Measurements from ENCODE around the gene STEAP1B. TPM values are rescaled to one million over a fixed set of nuclear protein-coding genes. Genes with fewer than 3 reads are reported as not detected.

STEAP1B gene
- total and polyA plus RNA-seq, 2 donors (not counting 3 experiments of a cell fraction or from before 2014, with no cell fraction given): 32.2 to 46.1 TPM

- H3K79me2 ChIP-seq (ENCODE audit: control insufficient read depth, insufficient read depth, low read length): peaks cover 26% of the 10 kb centered on the region
- CTCF ChIA-PET: interaction anchor here (0.5 kb wide), 1 partner anchor 506 kb away, joined by 3 read pairs; no protein-coding TSS in a partner anchor
- POLR2A ChIA-PET: no interaction called here
These were observed 73.4 kb downstream of the STEAP1B start for GRCh38 chr7:22426463-22427094.

More at GRCh38 chr7:22426463-22427094, 73.4 kb downstream of the STEAP1B start:
- no peak for DNase-seq (ENCODE audit: low read depth, low spot score)
- no peak for TF ChIP-seq MYC (IDR thresholded peaks at IDR 0.05; ENCODE audit: low read depth, low read length)
- TF ChIP-seq FOS (IDR thresholded peaks at IDR 0.05; ENCODE audit: borderline replicate concordance, insufficient read depth, low read length): no peak
- no peak for TF ChIP-seq JUN (IDR thresholded peaks at IDR 0.05; ENCODE audit: borderline replicate concordance, insufficient read depth, insufficient read length, low read depth)
- TF ChIP-seq POLR2AphosphoS5 (IDR thresholded peaks at IDR 0.05; ENCODE audit: insufficient read depth, low read depth, low read length): no peak
- no peak for TF ChIP-seq EZH2 (IDR thresholded peaks at IDR 0.05; ENCODE audit: borderline replicate concordance, low read depth, low read length, severe bottlenecking)
- no peak for TF ChIP-seq POLR2A (IDR thresholded peaks at IDR 0.05; ENCODE audit: low read depth, low read length)
- no peak for TF ChIP-seq MAX (IDR thresholded peaks at IDR 0.05; ENCODE audit: insufficient read depth, insufficient read length)
- TF ChIP-seq CTCF (IDR thresholded peaks at IDR 0.05; ENCODE audit: extremely low read depth in 1 of 2, insufficient read depth in 1 of 2, low read depth in 1 of 2, low read length in 2 of 2): no peak
- TF ChIP-seq GATA2 (IDR thresholded peaks at IDR 0.05; ENCODE audit: insufficient read depth, insufficient read length, low read depth, low read length): no peak
- H3K4me2 ChIP-seq (ENCODE audit: insufficient read depth, low read length): no peak overlapping the region
- no peaks in the 10 kb centered on the region for H3K27me3 ChIP-seq (ENCODE audit: control insufficient read depth in 2 of 2, insufficient read depth in 2 of 2, low read length in 2 of 2)
- H3K9ac ChIP-seq (replicated peaks; ENCODE audit: extremely low read depth, insufficient read depth, low read length): no peak overlapping the region
- H3K4me3 ChIP-seq (replicated peaks in 1 of 3; ENCODE audit: insufficient read depth in 1 of 3, low read depth in 1 of 3, low read length in 3 of 3): no peak overlapping the region
- no peak for FAIRE-seq
- H3K9me3 ChIP-seq (replicated peaks; ENCODE audit: control insufficient read depth, insufficient read depth, low read length): no peaks in the 10 kb centered on the region
- H3K9me1 ChIP-seq (replicated peaks; ENCODE audit: control insufficient read depth, extremely low read depth, insufficient read depth, low read length): no peaks in the 10 kb centered on the region
- no peak overlapping the region for H2AFZ ChIP-seq (ENCODE audit: low read depth, low read length)
- H3K36me3 ChIP-seq (ENCODE audit: control insufficient read depth in 2 of 2, extremely low read depth in 1 of 2, insufficient read depth in 2 of 2, low read length in 2 of 2): no peaks in the 10 kb centered on the region
- H3K4me1 ChIP-seq (ENCODE audit: control insufficient read depth, extremely low read depth, insufficient read depth, low read length): peaks cover 2% of the 10 kb centered on the region
- BruUV-seq (replicated peaks): no TSS peak
- H3K27ac ChIP-seq (ENCODE audit: insufficient read depth, low read depth, low read length): no peak overlapping the region
- no peaks in the 10 kb centered on the region for H4K20me1 ChIP-seq (replicated peaks; ENCODE audit: control insufficient read depth, extremely low read depth, insufficient read depth, low read length)
- intact Hi-C loops (cut with micrococcal nuclease): no loop called here
- dilution Hi-C loops (cut with MboI; ENCODE audit: extremely low pct_ligation_motif_present, low sequenced_read_pairs): no loop called here
